Spleen (tissue), 11 donors: ENCODE results near the gene ACSL1. TPM values are rescaled to one million over a fixed set of nuclear protein-coding genes. Genes with fewer than 3 reads are reported as not detected.

Experiments used
- DNase-seq: peaks from one replicate; pipeline ENCODE4 v3.0.0-alpha.2; 2020
- H3K27ac ChIP-seq, 8 donors: fragments of 200-600 bp; sonication (generic) in 7 of 8; 1 replicate in 4 of 8; 2 replicates in 4 of 8; pipeline versions ENCODE4 v1.5.0 to v1.8.0; 2016 to 2021; ENCODE audit warnings: inconsistent platforms in 4 of 8, mild to moderate bottlenecking in 4 of 8, moderate library complexity in 1 of 8
- H3K27me3 ChIP-seq, 7 donors: fragments of 200-600 bp; sonication (generic) in 6 of 7; replicated peaks in 1 of 7; 1 replicate in 4 of 7; 2 replicates in 3 of 7; pipeline versions ENCODE4 v1.5.0 to v1.8.0; 2016 to 2021; ENCODE audit warnings: inconsistent platforms in 3 of 7, mild to moderate bottlenecking in 1 of 7
- H3K36me3 ChIP-seq, 6 donors: fragments of 200-600 bp; sonication (generic) in 5 of 6; 1 replicate in 4 of 6; 2 replicates in 2 of 6; pipeline versions ENCODE4 v1.5.0 to v1.8.0; 2016 to 2021; ENCODE audit warnings: inconsistent platforms in 2 of 6
- H3K4me1 ChIP-seq, 6 donors: fragments of 200-600 bp; sonication (generic) in 5 of 6; 1 replicate in 3 of 6; 2 replicates in 3 of 6; pipeline versions ENCODE4 v1.5.0 to v1.8.0; 2016 to 2021; ENCODE audit warnings: inconsistent platforms in 3 of 6
- H3K4me3 ChIP-seq, 8 donors: fragments of 200-600 bp; sonication (generic) in 7 of 8; 1 replicate in 4 of 8; 2 replicates in 4 of 8; pipeline versions ENCODE4 v1.5.0 to v1.8.0; 2016 to 2021; ENCODE audit warnings: inconsistent platforms in 4 of 8, mild to moderate bottlenecking in 4 of 8, moderate library complexity in 2 of 8
- H3K9me3 ChIP-seq, 8 donors: fragments of 200-600 bp; sonication (generic) in 7 of 8; 1 replicate in 4 of 8; 2 replicates in 4 of 8; pipeline versions ENCODE4 v1.5.0 to v1.8.0; 2016 to 2021; ENCODE audit warnings: inconsistent platforms in 4 of 8
- POLR2A ChIP-seq, 3 donors: fragments of 450-650 bp; IDR thresholded peaks; one replicate each; pipeline ENCODE4 v1.5.1; 2017; ENCODE audit warnings: antibody characterized with exemption in 3 of 3, mild to moderate bottlenecking in 1 of 3
- POLR2AphosphoS5 ChIP-seq, 3 donors: sonication (generic); formaldehyde crosslinking; IDR thresholded peaks; one replicate each; pipeline ENCODE4 v1.5.1; 2017; ENCODE audit warnings: antibody characterized with exemption in 3 of 3
- WGBS, 5 donors: extraction: QIAGEN DNeasy Blood & Tissue Kit in 3 of 5; methylation state at CpG; one replicate each; pipeline versions ENCODE4 v1.1.5 to v1.1.7; 2013 to 2018; 5-methylcytosine and 5-hydroxymethylcytosine counted together
- intact Hi-C: fragments of 100-400 bp; cut with DNase I; formaldehyde crosslinking; loops from one replicate; pipeline ENCODE4 v1.15.0; 2023; ENCODE audit warnings: low total_unique reads
- polyA plus RNA-seq, 3 donors: library from polyadenylated mRNA; stranded (reverse); fragments of 200-250 nt; gene quantifications; one replicate each; pipeline ENCODE4 v1.2.1, GENCODE V29; 2013
- total RNA-seq, 7 donors: library from RNA; depleted of rRNA in 3 of 7; stranded (reverse); fragments of >200 nt in 3 of 7; fragmentation: NEBNext Ultra II Directional in 4 of 7; extraction: Animal tissue kit (Norgen Biotek cat#: 25700) in 4 of 7; gene quantifications; one replicate each; pipeline versions ENCODE4 v1.1.0 to v1.2.1, GENCODE V29; 2016 to 2021
- TF ChIP-seq, protein P1 (sequence below), 11 experiments: fragments of 200-600 bp in 7 of 11; fragments of 450-650 bp in 4 of 11; sonication (generic) in 4 of 11; IDR thresholded peaks in 8 of 11; conservative IDR thresholded peaks in 3 of 11; 1 replicate in 7 of 11; 2 replicates in 4 of 11; pipeline versions ENCODE4 v1.4.0 to v1.8.0; 2016 to 2021; ENCODE audit warnings: antibody characterized with exemption in 11 of 11, inconsistent platforms in 4 of 11, mild to moderate bottlenecking in 1 of 11
- donor health status: healthy with polysubstance abuse.
- donor health status: DM: no; HTN: no; CAD: no; lungs with moderate emphysema.
- donor health status: DM: no; HTN: no; CAD: no.
- donor health status: Bipolar disorder and iron deficiency.
- donor health status: healthy.
- donor health status: DM: no; HTN: no; CAD: no.
- donor health status: DM: yes; HTN: yes; CAD: no.

Gene ACSL1
- total and polyA plus RNA-seq, 10 donors = 17.6 to 333 (median 118) TPM

GRCh38 chr4:184803133-184803532 lies 22.6 kb downstream of the ACSL1 start:
- intact Hi-C loops = no loop called here
- Histone ChIP-seq H3K4me1 (peaks cover 8 to 58% (median 26%) of the 10 kb centered on the region in 6 donors), H3K27ac (no peak overlapping the region), H3K27me3 (no peaks in the 10 kb centered on the region), H3K36me3 (peaks cover 0 to 54% (median 14%) of the 10 kb centered on the region in 6 donors), H3K9me3 (no peaks in the 10 kb centered on the region), H3K4me3 (no peak overlapping the region)
- WGBS, 5 donors = 95 to 99% (median 98%) methylated on average over 16 of the region's 16 CpGs
- TF ChIP-seq POLR2A (IDR thresholded peaks at IDR 0.05) = no peak
- peak in 2 of 3 donors; percentile 14 to 65 for TF ChIP-seq POLR2AphosphoS5 (IDR thresholded peaks at IDR 0.05)
- peak; percentile 36 for DNase-seq

- Histone ChIP-seq H3K27ac (no peak overlapping the region), H3K27me3 (no peaks in the 10 kb centered on the region), H3K4me3 (no peak overlapping the region), H3K4me1 (peaks cover 8 to 53% (median 24%) of the 10 kb centered on the region in 6 donors), H3K36me3 (peaks cover 0 to 59% (median 18%) of the 10 kb centered on the region in 6 donors), H3K9me3 (no peaks in the 10 kb centered on the region)
- intact Hi-C loops = no loop called here
- DNase-seq = peak; percentile 17
- TF ChIP-seq, protein P1, sequence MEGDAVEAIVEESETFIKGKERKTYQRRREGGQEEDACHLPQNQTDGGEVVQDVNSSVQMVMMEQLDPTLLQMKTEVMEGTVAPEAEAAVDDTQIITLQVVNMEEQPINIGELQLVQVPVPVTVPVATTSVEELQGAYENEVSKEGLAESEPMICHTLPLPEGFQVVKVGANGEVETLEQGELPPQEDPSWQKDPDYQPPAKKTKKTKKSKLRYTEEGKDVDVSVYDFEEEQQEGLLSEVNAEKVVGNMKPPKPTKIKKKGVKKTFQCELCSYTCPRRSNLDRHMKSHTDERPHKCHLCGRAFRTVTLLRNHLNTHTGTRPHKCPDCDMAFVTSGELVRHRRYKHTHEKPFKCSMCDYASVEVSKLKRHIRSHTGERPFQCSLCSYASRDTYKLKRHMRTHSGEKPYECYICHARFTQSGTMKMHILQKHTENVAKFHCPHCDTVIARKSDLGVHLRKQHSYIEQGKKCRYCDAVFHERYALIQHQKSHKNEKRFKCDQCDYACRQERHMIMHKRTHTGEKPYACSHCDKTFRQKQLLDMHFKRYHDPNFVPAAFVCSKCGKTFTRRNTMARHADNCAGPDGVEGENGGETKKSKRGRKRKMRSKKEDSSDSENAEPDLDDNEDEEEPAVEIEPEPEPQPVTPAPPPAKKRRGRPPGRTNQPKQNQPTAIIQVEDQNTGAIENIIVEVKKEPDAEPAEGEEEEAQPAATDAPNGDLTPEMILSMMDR (IDR thresholded peaks at IDR 0.05 in 8 of 11, conservative IDR thresholded peaks at IDR 0.05 in 3 of 11) = no peak
- TF ChIP-seq POLR2AphosphoS5 (IDR thresholded peaks at IDR 0.05) (no peak), POLR2A (IDR thresholded peaks at IDR 0.05) (no peak)
- WGBS, 5 donors = 66 to 93% (median 80%) methylated on average over 9 of the region's 9 CpGs
Observed at GRCh38 chr4:184802697-184803015, 23.1 kb downstream of the ACSL1 start.

DNA sequence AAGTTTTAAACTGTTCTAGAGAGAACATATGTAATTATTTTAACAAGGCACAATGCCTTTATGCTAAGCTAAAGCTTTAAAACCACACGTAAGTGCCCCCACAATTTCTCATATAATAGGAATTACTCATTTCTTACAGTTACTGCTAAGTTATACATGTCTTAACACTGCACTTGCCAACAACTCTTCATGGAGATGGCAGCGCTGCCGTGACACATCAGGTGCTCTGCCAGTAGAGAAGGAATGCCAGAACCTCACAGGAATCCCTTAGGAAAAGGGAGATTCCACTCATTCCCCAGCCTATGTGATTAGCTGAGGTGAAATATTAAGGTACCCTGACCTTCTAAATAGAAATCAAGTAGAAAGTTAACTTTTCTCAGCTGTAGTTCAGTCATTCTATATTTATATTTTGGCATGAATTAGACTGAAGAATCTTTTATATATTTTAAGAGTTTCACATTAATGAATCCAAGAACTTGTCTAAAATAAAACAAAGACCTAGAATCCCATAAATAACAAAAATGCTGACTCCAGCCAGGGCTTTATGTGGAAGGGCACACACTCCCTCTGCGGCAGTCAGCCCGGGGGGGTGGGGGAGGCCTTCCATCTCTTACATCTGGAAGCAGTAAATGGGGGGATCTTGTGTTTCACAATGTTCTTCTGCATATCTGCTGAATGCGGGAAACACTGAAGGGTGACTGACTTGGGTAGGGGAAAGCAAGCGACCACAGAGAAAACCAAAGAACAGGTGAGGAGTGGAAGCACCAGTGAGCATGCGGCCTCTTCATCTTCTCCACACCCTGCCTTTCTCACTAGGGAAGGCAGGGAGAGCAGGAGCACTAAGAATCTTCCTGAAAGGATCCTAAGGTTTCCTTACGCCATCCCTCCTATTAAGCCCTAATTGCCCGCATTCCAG lies 23.7 kb downstream of the ACSL1 start:
- peaks cover 0 to 65% (median 21%) of the 10 kb centered on the region in 6 donors for H3K36me3 ChIP-seq
- no peaks in the 10 kb centered on the region for H3K27me3 ChIP-seq
- intact Hi-C loops = no loop called here
- TF ChIP-seq POLR2A (IDR thresholded peaks at IDR 0.05) (no peak), POLR2AphosphoS5 (IDR thresholded peaks at IDR 0.05) (peak in 1 of 3 donors; percentile 36)
- TF ChIP-seq, protein P1 (IDR thresholded peaks at IDR 0.05 in 8 of 11, conservative IDR thresholded peaks at IDR 0.05 in 3 of 11) = no peak
- peak; percentile 53 for DNase-seq
- WGBS, 5 donors = 80 to 92% (median 86%) methylated on average over 10 of the region's 10 CpGs
- H3K27ac ChIP-seq = no peak overlapping the region
- no peaks in the 10 kb centered on the region for H3K9me3 ChIP-seq
- peaks cover 8 to 47% (median 18%) of the 10 kb centered on the region in 6 donors for H3K4me1 ChIP-seq
- H3K4me3 ChIP-seq = no peak overlapping the region

- peak; percentile 61 for DNase-seq
- H3K27me3 ChIP-seq = no peaks in the 10 kb centered on the region
- no peak overlapping the region for H3K27ac ChIP-seq
- H3K4me1 ChIP-seq = peaks cover 0 to 34% (median 3%) of the 10 kb centered on the region in 6 donors
- intact Hi-C loops = no loop called here
- no peaks in the 10 kb centered on the region for H3K9me3 ChIP-seq
- H3K36me3 ChIP-seq = peaks cover 0 to 100% (median 23%) of the 10 kb centered on the region in 6 donors
- TF ChIP-seq POLR2AphosphoS5 (IDR thresholded peaks at IDR 0.05) = peak in 1 of 3 donors; percentile 40
- TF ChIP-seq, protein P1 (IDR thresholded peaks at IDR 0.05 in 8 of 11, conservative IDR thresholded peaks at IDR 0.05 in 3 of 11) = no peak
- TF ChIP-seq POLR2A (IDR thresholded peaks at IDR 0.05) = no peak
- H3K4me3 ChIP-seq = no peak overlapping the region
- WGBS, 5 donors = 96 to 98% (median 98%) methylated on average over 4 to 7 of the region's 7 CpGs
Observed at GRCh38 chr4:184798504-184798903, 27.3 kb downstream of the ACSL1 start.
